ENCODE data around the gene NUP62.

GRCh38 chr19:49927526-49928264 lies 1.6 kb downstream of the NUP62 start:
- TF ChIP-seq CTCF (IDR thresholded peaks at IDR 0.05 in 2 of 3, conservative IDR thresholded peaks at IDR 0.05 in 1 of 3; ENCODE audit: borderline replicate concordance in 1 of 3, insufficient read depth in 1 of 3, low read depth in 2 of 3, low read length in 2 of 3) = no peak
- TF ChIP-seq POLR2A (IDR thresholded peaks at IDR 0.05; ENCODE audit: borderline replicate concordance, extremely low read depth, insufficient read depth, insufficient read length) = no peak
- no peak for TF ChIP-seq POLR2AphosphoS5 (IDR thresholded peaks at IDR 0.05; ENCODE audit: low read depth, low read length)
- TF ChIP-seq EZH2 (IDR thresholded peaks at IDR 0.05) = no peak
- TF ChIP-seq EGR1 (IDR thresholded peaks at IDR 0.05; ENCODE audit: low read depth) = no peak
- TF ChIP-seq SRF (IDR thresholded peaks at IDR 0.05; ENCODE audit: low read depth) = no peak
- no peak for TF ChIP-seq ZNF274 (IDR thresholded peaks at IDR 0.05; ENCODE audit: low read depth, low read length)
- no peak for TF ChIP-seq EZH2phosphoT487 (IDR thresholded peaks at IDR 0.05; ENCODE audit: borderline replicate concordance)
- no peak for TF ChIP-seq MAX (IDR thresholded peaks at IDR 0.05)
- no peak for TF ChIP-seq SP1 (IDR thresholded peaks at IDR 0.05; ENCODE audit: low read depth)
- no peak for TF ChIP-seq CEBPB (IDR thresholded peaks at IDR 0.05; ENCODE audit: low read depth)
- TF ChIP-seq SIN3A (IDR thresholded peaks at IDR 0.05; ENCODE audit: low read depth) = no peak
- TF ChIP-seq RAD21 (IDR thresholded peaks at IDR 0.05; ENCODE audit: low read depth) = no peak
- no peak for TF ChIP-seq REST (IDR thresholded peaks at IDR 0.05; ENCODE audit: low read depth)
